VCaP (cell line): Measurements from ENCODE around the gene SLC29A3.

Experiments used
- H3K27ac ChIP-seq: fragments of 450-650 bp; 2 replicates; pipeline ENCODE4 v1.5.1; 2017
- TF ChIP-seq, protein P1 (sequence below): fragments of 450-650 bp; conservative IDR thresholded peaks from 2 replicates; pipeline ENCODE4 v1.5.1; 2017; ENCODE audit warnings: mild to moderate bottlenecking, moderate library complexity

Gene SLC29A3

DNA sequence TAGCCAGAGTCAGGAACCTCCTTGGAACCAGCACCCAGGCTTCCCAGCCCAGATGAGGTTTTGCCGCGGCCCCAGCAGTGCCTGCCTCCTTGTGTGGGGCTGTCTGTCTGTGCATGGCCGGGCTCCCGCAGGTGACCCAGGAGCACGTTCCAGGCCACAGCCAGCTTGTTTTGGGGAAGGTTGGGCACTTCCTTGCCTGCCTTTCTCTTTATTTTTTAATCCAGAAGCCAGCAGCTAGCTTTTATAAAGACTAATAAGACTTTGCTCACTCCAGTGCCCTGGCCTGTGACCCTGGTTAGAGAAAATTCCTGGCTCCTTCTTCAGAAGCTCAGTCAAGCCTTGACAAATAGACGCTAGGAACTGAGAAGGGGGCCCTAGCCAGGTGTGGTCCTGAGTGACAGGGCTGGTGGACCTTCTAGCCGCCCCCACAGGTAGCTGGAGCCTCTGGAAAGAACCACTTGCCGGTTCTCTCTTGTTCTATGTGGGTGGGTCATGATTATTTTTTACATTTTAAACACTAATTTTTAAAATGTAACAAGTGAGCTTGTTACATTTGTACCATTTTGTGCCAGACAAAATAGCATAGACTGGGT is 837 bp downstream of the SLC29A3 start:
- TF ChIP-seq, protein P1, sequence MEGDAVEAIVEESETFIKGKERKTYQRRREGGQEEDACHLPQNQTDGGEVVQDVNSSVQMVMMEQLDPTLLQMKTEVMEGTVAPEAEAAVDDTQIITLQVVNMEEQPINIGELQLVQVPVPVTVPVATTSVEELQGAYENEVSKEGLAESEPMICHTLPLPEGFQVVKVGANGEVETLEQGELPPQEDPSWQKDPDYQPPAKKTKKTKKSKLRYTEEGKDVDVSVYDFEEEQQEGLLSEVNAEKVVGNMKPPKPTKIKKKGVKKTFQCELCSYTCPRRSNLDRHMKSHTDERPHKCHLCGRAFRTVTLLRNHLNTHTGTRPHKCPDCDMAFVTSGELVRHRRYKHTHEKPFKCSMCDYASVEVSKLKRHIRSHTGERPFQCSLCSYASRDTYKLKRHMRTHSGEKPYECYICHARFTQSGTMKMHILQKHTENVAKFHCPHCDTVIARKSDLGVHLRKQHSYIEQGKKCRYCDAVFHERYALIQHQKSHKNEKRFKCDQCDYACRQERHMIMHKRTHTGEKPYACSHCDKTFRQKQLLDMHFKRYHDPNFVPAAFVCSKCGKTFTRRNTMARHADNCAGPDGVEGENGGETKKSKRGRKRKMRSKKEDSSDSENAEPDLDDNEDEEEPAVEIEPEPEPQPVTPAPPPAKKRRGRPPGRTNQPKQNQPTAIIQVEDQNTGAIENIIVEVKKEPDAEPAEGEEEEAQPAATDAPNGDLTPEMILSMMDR, result peak; percentile 35
- H3K27ac ChIP-seq, result peak overlapping the region; percentile 81

- no peak overlapping the region; the same call in 1 of the 2 replicates for H3K27ac ChIP-seq
- TF ChIP-seq, protein P1, result no peak
Observed at GRCh38 chr10:71320592-71320991, 1.5 kb downstream of the SLC29A3 start.

GRCh38 chr10:71321386-71321785 is 2.3 kb downstream of the SLC29A3 start:
- TF ChIP-seq, protein P1, result no peak

DNA sequence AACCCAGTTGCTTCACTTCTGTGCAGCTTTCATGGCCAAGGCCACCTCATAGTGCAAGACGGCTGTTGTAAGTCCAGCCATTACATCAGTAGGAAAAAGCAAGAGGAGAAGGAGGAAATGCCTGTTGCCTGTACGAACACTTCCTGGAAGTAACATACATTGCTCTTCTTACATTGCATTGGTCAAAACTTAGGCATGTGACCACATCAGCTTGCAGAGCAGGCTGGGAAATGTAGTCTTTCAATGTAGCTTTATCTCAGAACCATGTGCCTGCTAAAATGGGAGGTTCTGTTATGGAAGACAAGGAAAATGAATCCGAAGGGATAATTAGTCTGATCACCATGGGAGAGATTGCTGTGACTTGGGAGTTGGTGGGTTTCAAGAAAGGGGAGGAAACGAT is 4.3 kb downstream of the SLC29A3 start:
- TF ChIP-seq, protein P1, result no peak
- no peak overlapping the region for H3K27ac ChIP-seq

More at GRCh38 chr10:71321386-71321785, 2.3 kb downstream of the SLC29A3 start:
- no peak overlapping the region for H3K27ac ChIP-seq

- no peak overlapping the region for H3K27ac ChIP-seq
- TF ChIP-seq, protein P1, result no peak
Observed at GRCh38 chr10:71324743-71325142, 5.7 kb downstream of the SLC29A3 start.

GRCh38 chr10:71325267-71325666 is 6.2 kb downstream of the SLC29A3 start:
- TF ChIP-seq, protein P1, result no peak
- no peak overlapping the region for H3K27ac ChIP-seq

DNA sequence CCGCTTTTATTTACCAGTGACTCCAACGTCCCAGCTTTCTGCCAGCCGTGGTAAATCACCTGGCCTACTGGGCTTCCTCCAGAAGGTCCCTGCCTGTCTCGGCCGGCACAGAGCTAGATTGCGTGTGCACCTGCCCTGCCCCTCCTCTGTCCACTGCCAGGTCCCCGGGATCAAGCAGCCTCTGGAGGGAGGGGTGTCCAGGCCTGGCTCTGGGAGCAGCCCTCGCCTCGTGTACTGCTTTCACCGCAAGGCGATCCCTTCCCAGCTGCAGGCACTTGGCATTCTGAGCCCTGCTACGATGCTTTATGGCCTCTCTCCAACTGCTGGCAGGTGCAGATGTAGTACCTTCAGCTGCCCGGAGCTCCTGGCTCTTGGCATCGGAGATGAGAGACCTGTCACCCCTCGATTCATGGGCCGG is 7.4 kb downstream of the SLC29A3 start:
- H3K27ac ChIP-seq, result no peak overlapping the region
- TF ChIP-seq, protein P1, result no peak
